Glutamatergic neuron (in vitro differentiated cells): ENCODE data around the gene NEUROD2. TPM values are rescaled to one million over a fixed set of nuclear protein-coding genes. Genes with fewer than 3 reads are reported as not detected.

Experiments used
- DNase-seq: peaks from one replicate; pipeline ENCODE4 v3.0.0; 2022
- H3K27ac Mint-ChIP-seq: one replicate; pipeline ENCODE4 v1.8.0; 2020; ENCODE audit warnings: mild to moderate bottlenecking, mixed read lengths, inconsistent platforms; ENCODE audit not compliant: unreplicated experiment
- H3K27me3 Mint-ChIP-seq: one replicate; pipeline ENCODE4 v1.8.0; 2020; ENCODE audit warnings: mild to moderate bottlenecking, moderate library complexity, mixed read lengths, inconsistent platforms; ENCODE audit not compliant: unreplicated experiment
- H3K36me3 Mint-ChIP-seq: one replicate; pipeline ENCODE4 v1.8.0; 2020; ENCODE audit warnings: mild to moderate bottlenecking, mixed read lengths, inconsistent platforms; ENCODE audit not compliant: unreplicated experiment
- H3K4me1 Mint-ChIP-seq: one replicate; pipeline ENCODE4 v1.8.0; 2020; ENCODE audit warnings: mild to moderate bottlenecking, low read depth, mixed read lengths, inconsistent platforms; ENCODE audit not compliant: unreplicated experiment
- H3K4me3 Mint-ChIP-seq: one replicate; pipeline ENCODE4 v1.8.0; 2020; ENCODE audit warnings: mild to moderate bottlenecking, mixed read lengths, inconsistent platforms; ENCODE audit not compliant: unreplicated experiment
- H3K9me3 Mint-ChIP-seq: one replicate; pipeline ENCODE4 v1.8.0; 2020; ENCODE audit warnings: mild to moderate bottlenecking, moderate library complexity, mixed read lengths, inconsistent platforms; ENCODE audit not compliant: unreplicated experiment
- CTCF ChIP-seq: fragments of 200-600 bp; sonication (generic); IDR thresholded peaks from one replicate; pipeline ENCODE4 v1.5.0; 2021; ENCODE audit not compliant: partially characterized antibody, unreplicated experiment
- total RNA-seq: library from RNA; stranded (reverse); fragmentation: NEBNext Ultra II Directional; extraction: Animal tissue kit (Norgen Biotek cat#: 25700); gene quantifications from one replicate; pipeline ENCODE4 v1.2.1, GENCODE V29; 2021; ENCODE audit not compliant: unreplicated experiment

Gene NEUROD2
- total RNA-seq, 1 donor from 2014 or later, result 6.3 TPM

DNA sequence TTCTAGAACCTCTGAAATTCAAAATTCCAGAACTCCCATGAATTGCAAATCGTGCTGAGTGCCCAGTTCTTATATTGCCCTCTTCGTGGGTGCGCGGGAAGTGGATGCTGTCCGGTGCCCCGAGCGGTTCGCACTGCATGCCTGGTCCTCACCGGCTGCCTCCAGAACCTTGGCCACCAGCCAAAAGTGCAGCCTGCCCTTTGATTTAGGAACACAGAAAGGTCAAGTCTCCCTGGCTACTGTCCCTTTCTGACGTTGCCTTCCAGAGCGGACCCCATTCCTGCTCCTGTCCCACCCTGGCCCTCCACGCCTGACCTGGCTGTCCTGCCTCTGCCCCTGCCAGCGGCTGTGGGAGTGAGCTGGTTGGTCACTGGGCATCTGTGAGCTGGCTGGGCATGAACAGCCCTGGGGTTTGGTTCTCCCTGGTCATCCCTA lies 9.7 kb downstream of the NEUROD2 start:
- H3K27ac Mint-ChIP-seq, result no peak overlapping the region
- no peak for TF ChIP-seq CTCF
- peaks cover 41% of the 10 kb centered on the region for H3K27me3 Mint-ChIP-seq
- H3K9me3 Mint-ChIP-seq, result peaks cover 19% of the 10 kb centered on the region
- no peak for DNase-seq
- H3K36me3 Mint-ChIP-seq, result no peaks in the 10 kb centered on the region
- H3K4me1 Mint-ChIP-seq, result peaks cover 45% of the 10 kb centered on the region
- peak overlapping the region; percentile 74 for H3K4me3 Mint-ChIP-seq

DNA sequence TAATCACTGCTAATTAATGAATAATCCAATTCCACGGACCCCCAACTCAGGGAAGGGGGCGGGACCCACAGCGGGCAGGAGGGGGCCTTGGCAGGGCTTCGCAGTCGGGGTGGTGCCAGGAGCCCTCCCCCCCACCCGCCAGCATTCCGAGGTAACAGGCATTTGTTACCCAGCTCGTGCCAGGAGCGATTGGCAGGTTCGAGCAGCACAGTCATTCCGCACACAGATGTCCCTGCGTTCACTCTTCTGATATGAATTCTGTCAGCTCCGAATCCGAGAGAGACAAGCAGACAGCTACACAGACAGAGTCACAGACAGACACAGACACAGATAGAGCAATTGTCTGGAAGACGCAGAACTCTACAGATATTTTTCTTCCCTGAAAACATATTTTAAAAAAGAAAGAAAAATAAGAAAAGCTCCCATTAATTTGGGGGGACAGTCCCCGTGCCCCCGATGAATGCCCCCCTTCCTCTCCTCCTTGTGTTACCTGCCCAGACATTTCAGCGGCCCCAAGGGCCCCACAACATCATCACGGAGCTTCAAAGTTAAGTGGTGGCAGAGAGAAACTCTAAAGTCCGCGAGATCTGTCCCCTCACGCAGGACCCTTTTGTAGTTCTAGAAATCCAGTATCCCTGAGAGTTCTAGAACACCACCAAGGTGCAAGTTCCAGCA lies 10.2 kb downstream of the NEUROD2 start:
- Mint-ChIP-seq H3K4me1 (peaks cover 44% of the 10 kb centered on the region), H3K27ac (no peak overlapping the region), H3K9me3 (peaks cover 16% of the 10 kb centered on the region), H3K36me3 (no peaks in the 10 kb centered on the region), H3K27me3 (peaks cover 40% of the 10 kb centered on the region), H3K4me3 (peak overlapping the region; percentile 74)
- no peak for TF ChIP-seq CTCF
- DNase-seq, result no peak

- Mint-ChIP-seq H3K4me3 (peak overlapping the region; percentile 67), H3K4me1 (peaks cover 42% of the 10 kb centered on the region), H3K27ac (no peak overlapping the region), H3K36me3 (no peaks in the 10 kb centered on the region), H3K27me3 (peaks cover 34% of the 10 kb centered on the region), H3K9me3 (peaks cover 15% of the 10 kb centered on the region)
- no peak for TF ChIP-seq CTCF
- DNase-seq, result no peak
Observed at GRCh38 chr17:39596543-39597267, 11.0 kb downstream of the NEUROD2 start.

GRCh38 chr17:39595928-39596510 lies 11.7 kb downstream of the NEUROD2 start:
- Mint-ChIP-seq H3K27ac (no peak overlapping the region), H3K27me3 (peaks cover 30% of the 10 kb centered on the region), H3K36me3 (no peaks in the 10 kb centered on the region), H3K4me1 (peaks cover 39% of the 10 kb centered on the region), H3K4me3 (peak overlapping the region; percentile 67), H3K9me3 (peaks cover 15% of the 10 kb centered on the region)
- no peak for TF ChIP-seq CTCF
- no peak for DNase-seq
